Gastrocnemius medialis (tissue), 4 donors: Measurements from ENCODE around the gene GLOD4. TPM values are rescaled to one million over a fixed set of nuclear protein-coding genes. Genes with fewer than 3 reads are reported as not detected.
"Not testable (repeated sequence)": the region's sequence is repeated elsewhere in the genome, so short reads cannot be mapped to it uniquely, and the experiment has no call there.

Experiments
- ATAC-seq, 2 donors: fragments of 150-250 bp; one replicate each; pipeline ENCODE4 v1.9.1; 2016
- DNase-seq, 2 donors: peaks; one replicate each; pipeline ENCODE4 v3.0.0-alpha.2; 2019
- H3K27ac ChIP-seq, 4 donors: fragments of 200-600 bp; sonication (generic); 1 replicate in 1 of 4; 2 replicates in 3 of 4; pipeline ENCODE4 v1.5.1; 2016 to 2018; ENCODE audit warnings: mild to moderate bottlenecking in 2 of 4, moderate library complexity in 1 of 4
- H3K27me3 ChIP-seq, 3 donors: fragments of 200-600 bp; sonication (generic) in 2 of 3; 1 replicate in 1 of 3; 2 replicates in 2 of 3; pipeline versions ENCODE4 v1.5.1 to v1.6.0; 2016 to 2019; ENCODE audit warnings: mild to moderate bottlenecking in 1 of 3, moderate library complexity in 1 of 3
- H3K36me3 ChIP-seq, 2 donors: fragments of 200-600 bp; sonication (generic) in 1 of 2; one replicate each; pipeline ENCODE4 v1.5.1; 2017 to 2018
- H3K4me1 ChIP-seq, 2 donors: fragments of 200-600 bp; sonication (generic) in 1 of 2; one replicate each; pipeline ENCODE4 v1.5.1; 2016 to 2017; ENCODE audit warnings: mild to moderate bottlenecking in 2 of 2
- H3K4me3 ChIP-seq, 4 donors: fragments of 200-600 bp; sonication (generic) in 3 of 4; 1 replicate in 1 of 4; 2 replicates in 3 of 4; pipeline ENCODE4 v1.5.1; 2016 to 2019; ENCODE audit warnings: mild to moderate bottlenecking in 2 of 4
- H3K9me3 ChIP-seq, 3 donors: fragments of 200-600 bp; sonication (generic) in 2 of 3; 1 replicate in 1 of 3; 2 replicates in 2 of 3; pipeline ENCODE4 v1.5.1; 2016 to 2019
- CTCF ChIP-seq, 5 experiments: fragments of 450-650 bp in 3 of 5; fragments of 200-600 bp in 2 of 5; sonication (generic) in 2 of 5; IDR thresholded peaks in 4 of 5; conservative IDR thresholded peaks in 1 of 5; 1 replicate in 4 of 5; 2 replicates in 1 of 5; pipeline ENCODE4 v1.5.1; 2016 to 2019; ENCODE audit warnings: antibody characterized with exemption in 5 of 5, mild to moderate bottlenecking in 3 of 5, moderate library complexity in 3 of 5
- POLR2A ChIP-seq, 2 donors: fragments of 450-650 bp; IDR thresholded peaks; one replicate each; pipeline ENCODE4 v1.6.1; 2017; ENCODE audit warnings: antibody characterized with exemption in 2 of 2, mild to moderate bottlenecking in 2 of 2, moderate library complexity in 2 of 2
- in situ Hi-C, 4 donors: fragments of 200-750 bp; cut with MboI; loops; one replicate each; pipeline versions ENCODE4 v1.15.0 to v1.8.0; 2017; ENCODE audit warnings: low sequenced_read_pairs in 4 of 4
- intact Hi-C: fragments of 100-400 bp; cut with DNase I; formaldehyde crosslinking; loops from one replicate; pipeline ENCODE4 v1.15.1; 2023; ENCODE audit warnings: low total_unique reads
- total RNA-seq, 4 donors: library from RNA; depleted of rRNA; stranded (reverse); fragments of >200 nt; gene quantifications; one replicate each; pipeline versions ENCODE4 v1.1.0 to v1.2.3, GENCODE V29; 2016

The GLOD4 gene
- total RNA-seq, 4 donors from 2014 or later = 17.6 to 38.1 (median 22.8) TPM

GRCh38 chr17:788551-788950, 6.5 kb upstream of the GLOD4 start:
- intact Hi-C loops (no loop called here), in situ Hi-C loops (loop anchor here in 1 of 4 donors (5.0 kb wide), 1 partner anchor 194 kb away; no protein-coding TSS in a partner anchor)
- peaks cover 0 to 61% of the 10 kb centered on the region in 2 donors for H3K36me3 ChIP-seq
- no peak overlapping the region for H3K27ac ChIP-seq
- ATAC-seq (no peak), DNase-seq (peak in 1 of 2 donors; percentile 7)
- peaks cover 8 to 9% of the 10 kb centered on the region in 2 donors for H3K4me1 ChIP-seq
- no peaks in the 10 kb centered on the region for H3K27me3 ChIP-seq
- no peaks in the 10 kb centered on the region for H3K9me3 ChIP-seq
- no peak for TF ChIP-seq CTCF (IDR thresholded peaks at IDR 0.05 in 4 of 5, conservative IDR thresholded peaks at IDR 0.05 in 1 of 5)
- no peak for TF ChIP-seq POLR2A (IDR thresholded peaks at IDR 0.05)
- H3K4me3 ChIP-seq = no peak overlapping the region

- H3K27me3 ChIP-seq = no peaks in the 10 kb centered on the region
- no peak overlapping the region for H3K27ac ChIP-seq
- DNase-seq (peak in 1 of 2 donors; percentile 11), ATAC-seq (no peak)
- TF ChIP-seq POLR2A (IDR thresholded peaks at IDR 0.05) = no peak
- no peak for TF ChIP-seq CTCF (IDR thresholded peaks at IDR 0.05 in 4 of 5, conservative IDR thresholded peaks at IDR 0.05 in 1 of 5)
- no peak overlapping the region for H3K4me3 ChIP-seq
- H3K4me1 ChIP-seq = peaks cover 16 to 17% of the 10 kb centered on the region in 2 donors
- H3K36me3 ChIP-seq = peaks cover 0 to 59% of the 10 kb centered on the region in 2 donors
- in situ Hi-C loops (loop anchor here in 1 of 4 donors (5.0 kb wide), 1 partner anchor 195 kb away; no protein-coding TSS in a partner anchor), intact Hi-C loops (no loop called here)
- no peaks in the 10 kb centered on the region for H3K9me3 ChIP-seq
These were observed 5.7 kb upstream of the GLOD4 start for GRCh38 chr17:787641-788221.

GRCh38 chr17:785901-786300, 3.8 kb upstream of the GLOD4 start:
- H3K4me3 ChIP-seq, ATAC-seq, H3K27ac ChIP-seq, DNase-seq, H3K9me3 ChIP-seq, intact Hi-C loops, H3K27me3 ChIP-seq: not testable (repeated sequence)
- in situ Hi-C loops = loop anchor here in 1 of 4 donors (5.0 kb wide), 1 partner anchor 196 kb away; no protein-coding TSS in a partner anchor
- peaks cover 23 to 24% of the 10 kb centered on the region in 2 donors for H3K4me1 ChIP-seq
- H3K36me3 ChIP-seq = peaks cover 0 to 43% of the 10 kb centered on the region in 2 donors

- Histone ChIP-seq H3K4me3 (no peak overlapping the region), H3K4me1 (peaks cover 23 to 24% of the 10 kb centered on the region in 2 donors), H3K27me3 (no peaks in the 10 kb centered on the region), H3K36me3 (peaks cover 0 to 32% of the 10 kb centered on the region in 2 donors), H3K9me3 (no peaks in the 10 kb centered on the region), H3K27ac (no peak overlapping the region)
- intact Hi-C loops = no loop called here
- TF ChIP-seq CTCF (IDR thresholded peaks at IDR 0.05 in 4 of 5, conservative IDR thresholded peaks at IDR 0.05 in 1 of 5) (no peak), POLR2A (IDR thresholded peaks at IDR 0.05) (no peak)
- in situ Hi-C loops = no loop called here
- no peak for DNase-seq
- ATAC-seq = no peak
These were observed 2.1 kb upstream of the GLOD4 start for GRCh38 chr17:784143-784542.

- Histone ChIP-seq H3K9me3 (no peaks in the 10 kb centered on the region), H3K27ac (no peak overlapping the region), H3K4me3 (no peak overlapping the region), H3K27me3 (no peaks in the 10 kb centered on the region), H3K36me3 (peaks cover 0 to 56% of the 10 kb centered on the region in 2 donors), H3K4me1 (peaks cover 10 to 11% of the 10 kb centered on the region in 2 donors)
- in situ Hi-C loops (no loop called here), intact Hi-C loops (no loop called here)
- no peak for ATAC-seq
- no peak for TF ChIP-seq CTCF (IDR thresholded peaks at IDR 0.05 in 4 of 5, conservative IDR thresholded peaks at IDR 0.05 in 1 of 5)
- no peak for TF ChIP-seq POLR2A (IDR thresholded peaks at IDR 0.05)
- DNase-seq = no peak
These were observed 4.0 kb downstream of the GLOD4 start for GRCh38 chr17:778096-778495.
